ENCODE data around the gene TGFBRAP1.

Gene TGFBRAP1

GRCh38 chr2:105309147-105309545 is 20.4 kb downstream of the TGFBRAP1 start:
- no peak overlapping the region for H3K27ac ChIP-seq
- no peak for TF ChIP-seq ZFX (IDR thresholded peaks at IDR 0.05)
- TF ChIP-seq, protein P1, sequence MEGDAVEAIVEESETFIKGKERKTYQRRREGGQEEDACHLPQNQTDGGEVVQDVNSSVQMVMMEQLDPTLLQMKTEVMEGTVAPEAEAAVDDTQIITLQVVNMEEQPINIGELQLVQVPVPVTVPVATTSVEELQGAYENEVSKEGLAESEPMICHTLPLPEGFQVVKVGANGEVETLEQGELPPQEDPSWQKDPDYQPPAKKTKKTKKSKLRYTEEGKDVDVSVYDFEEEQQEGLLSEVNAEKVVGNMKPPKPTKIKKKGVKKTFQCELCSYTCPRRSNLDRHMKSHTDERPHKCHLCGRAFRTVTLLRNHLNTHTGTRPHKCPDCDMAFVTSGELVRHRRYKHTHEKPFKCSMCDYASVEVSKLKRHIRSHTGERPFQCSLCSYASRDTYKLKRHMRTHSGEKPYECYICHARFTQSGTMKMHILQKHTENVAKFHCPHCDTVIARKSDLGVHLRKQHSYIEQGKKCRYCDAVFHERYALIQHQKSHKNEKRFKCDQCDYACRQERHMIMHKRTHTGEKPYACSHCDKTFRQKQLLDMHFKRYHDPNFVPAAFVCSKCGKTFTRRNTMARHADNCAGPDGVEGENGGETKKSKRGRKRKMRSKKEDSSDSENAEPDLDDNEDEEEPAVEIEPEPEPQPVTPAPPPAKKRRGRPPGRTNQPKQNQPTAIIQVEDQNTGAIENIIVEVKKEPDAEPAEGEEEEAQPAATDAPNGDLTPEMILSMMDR (conservative IDR thresholded peaks at IDR 0.05): no peak

- no peak overlapping the region for H3K27ac ChIP-seq
- TF ChIP-seq, protein P1 (conservative IDR thresholded peaks at IDR 0.05): no peak
- no peak for TF ChIP-seq ZFX (IDR thresholded peaks at IDR 0.05)
Measured at GRCh38 chr2:105308382-105309146, 21.0 kb downstream of the TGFBRAP1 start.

DNA sequence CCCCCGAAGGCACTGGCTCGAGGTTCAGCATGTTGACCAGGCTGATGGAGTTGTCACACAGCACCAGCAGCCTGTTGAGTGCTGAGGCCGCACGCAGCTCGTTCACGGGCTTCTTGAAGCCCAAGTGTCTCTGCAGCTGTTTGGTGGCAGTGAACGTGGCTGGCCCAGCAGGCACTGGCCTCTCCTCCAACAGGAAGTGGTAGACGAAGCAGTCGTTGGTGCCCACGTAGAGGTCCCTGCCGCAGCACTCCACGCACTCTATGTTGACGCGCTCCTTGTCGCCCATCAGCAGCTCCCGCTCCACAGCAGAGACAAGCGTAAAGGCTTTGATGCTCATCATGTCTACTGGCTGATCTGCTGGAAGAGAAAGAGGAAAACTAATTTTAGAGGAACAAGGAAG is 21.6 kb downstream of the TGFBRAP1 start:
- TF ChIP-seq ZFX (IDR thresholded peaks at IDR 0.05): no peak
- TF ChIP-seq, protein P1 (conservative IDR thresholded peaks at IDR 0.05): no peak
- H3K27ac ChIP-seq: no peak overlapping the region

GRCh38 chr2:105307550-105307949 is 22.0 kb downstream of the TGFBRAP1 start:
- TF ChIP-seq, protein P1 (conservative IDR thresholded peaks at IDR 0.05): no peak
- no peak for TF ChIP-seq ZFX (IDR thresholded peaks at IDR 0.05)
- H3K27ac ChIP-seq: no peak overlapping the region

DNA sequence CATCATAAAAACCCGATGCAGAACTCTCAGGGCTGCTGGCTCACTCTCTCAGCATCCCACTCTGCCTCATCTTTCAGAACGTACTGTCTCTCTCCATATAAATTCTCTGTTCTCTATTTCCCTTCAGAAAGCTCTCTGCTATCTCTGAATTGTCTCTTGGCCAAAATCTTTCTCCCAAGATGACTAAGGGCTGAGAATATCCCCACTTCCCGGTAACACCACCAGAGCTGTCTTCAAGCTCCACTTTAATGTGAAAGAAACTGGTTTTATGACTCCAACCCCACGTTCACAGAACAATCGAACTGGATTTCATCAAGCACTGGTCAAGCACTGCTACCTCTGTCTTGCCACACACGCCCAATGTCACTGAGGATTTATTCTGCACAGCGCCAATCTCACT is 22.4 kb downstream of the TGFBRAP1 start:
- TF ChIP-seq ZFX (IDR thresholded peaks at IDR 0.05): no peak
- TF ChIP-seq, protein P1 (conservative IDR thresholded peaks at IDR 0.05): no peak
- no peak overlapping the region for H3K27ac ChIP-seq

DNA sequence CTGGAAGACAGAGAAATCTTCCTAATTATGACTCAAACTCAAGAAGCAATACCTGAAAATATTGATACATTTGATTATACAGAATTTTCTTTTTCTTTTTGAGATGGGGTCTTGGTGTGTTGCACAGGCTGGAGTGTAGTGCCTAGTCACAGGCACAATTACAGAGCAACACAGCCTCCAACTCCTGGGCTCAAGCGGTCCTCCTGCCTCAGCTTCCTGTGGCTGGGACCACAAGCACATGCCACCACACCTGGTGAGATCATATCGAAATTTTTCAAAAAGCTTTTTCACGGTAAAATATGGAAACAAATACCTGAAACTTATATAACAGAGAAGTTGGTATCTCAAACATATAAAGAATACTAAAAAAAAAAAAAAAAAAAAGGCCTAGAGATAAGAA is 27.9 kb downstream of the TGFBRAP1 start:
- no peak overlapping the region for H3K27ac ChIP-seq
- TF ChIP-seq, protein P1 (conservative IDR thresholded peaks at IDR 0.05): no peak
- TF ChIP-seq ZFX (IDR thresholded peaks at IDR 0.05): no peak

DNA sequence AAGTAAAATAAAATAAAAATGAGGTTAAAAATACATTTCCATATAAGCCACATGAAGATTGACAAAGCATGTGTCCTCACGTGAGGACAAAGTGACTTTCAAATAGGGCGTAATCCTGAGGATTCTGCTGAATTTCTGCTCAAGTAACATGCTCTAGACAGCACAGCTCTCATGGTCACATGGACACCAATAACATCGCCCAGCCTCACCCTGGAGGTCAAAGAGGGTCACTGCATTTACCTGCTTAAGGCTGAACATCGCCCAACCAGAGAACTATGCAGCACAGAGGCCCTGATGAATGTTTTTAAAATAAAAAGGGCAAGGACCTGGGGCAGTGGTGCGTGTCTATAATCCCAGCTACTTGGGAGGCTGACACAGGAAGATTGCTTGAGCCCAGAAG is 30.2 kb downstream of the TGFBRAP1 start:
- TF ChIP-seq ZFX (IDR thresholded peaks at IDR 0.05): no peak
- TF ChIP-seq, protein P1 (conservative IDR thresholded peaks at IDR 0.05): no peak; the same call in 1 of the 2 replicates
- H3K27ac ChIP-seq: no peak overlapping the region

Measured in C4-2B (cell line).